GM12801 (cell line): ENCODE measurements around the gene PTH1R.

Experiments used
- TF ChIP-seq, protein P1 (sequence below): IDR thresholded peaks from one replicate; pipeline ENCODE4 v1.5.1; 2011; ENCODE audit warnings: control low read depth; ENCODE audit not compliant: insufficient read length; ENCODE audit errors: extremely low read depth

The PTH1R gene

DNA sequence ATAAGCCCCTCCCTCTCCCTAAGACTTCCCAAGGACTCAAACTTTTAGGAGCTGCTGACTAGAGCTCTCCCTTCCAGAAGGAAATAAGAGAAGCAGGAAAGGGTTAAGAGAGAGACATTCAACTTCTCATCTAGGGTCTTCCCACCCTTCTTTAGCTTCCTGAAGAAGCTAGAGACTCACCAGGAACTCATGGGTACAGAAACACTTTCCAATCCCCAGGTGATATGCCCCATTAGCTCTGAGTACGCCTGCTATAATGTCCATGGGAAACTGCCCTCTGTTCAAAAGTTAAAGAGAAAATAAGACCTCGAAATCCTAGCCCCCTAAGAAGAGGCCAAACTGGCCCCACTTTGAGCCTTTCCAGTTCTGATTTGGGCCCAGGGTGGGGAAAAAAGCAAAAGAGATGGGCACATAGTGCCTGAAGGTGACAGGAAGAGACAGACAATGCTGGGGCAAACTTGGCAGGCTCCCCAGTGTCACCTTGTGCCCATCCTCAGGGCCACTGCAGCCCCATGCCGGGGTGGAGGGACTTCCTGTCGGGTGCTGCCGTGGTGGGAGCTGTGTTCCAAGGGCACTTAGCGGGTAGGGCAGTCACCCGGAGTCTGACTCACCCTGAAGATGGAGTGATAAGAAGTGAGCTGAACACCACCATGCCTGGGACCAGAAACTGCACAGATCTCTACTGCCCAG is 69.5 kb downstream of the PTH1R start:
- TF ChIP-seq, protein P1, sequence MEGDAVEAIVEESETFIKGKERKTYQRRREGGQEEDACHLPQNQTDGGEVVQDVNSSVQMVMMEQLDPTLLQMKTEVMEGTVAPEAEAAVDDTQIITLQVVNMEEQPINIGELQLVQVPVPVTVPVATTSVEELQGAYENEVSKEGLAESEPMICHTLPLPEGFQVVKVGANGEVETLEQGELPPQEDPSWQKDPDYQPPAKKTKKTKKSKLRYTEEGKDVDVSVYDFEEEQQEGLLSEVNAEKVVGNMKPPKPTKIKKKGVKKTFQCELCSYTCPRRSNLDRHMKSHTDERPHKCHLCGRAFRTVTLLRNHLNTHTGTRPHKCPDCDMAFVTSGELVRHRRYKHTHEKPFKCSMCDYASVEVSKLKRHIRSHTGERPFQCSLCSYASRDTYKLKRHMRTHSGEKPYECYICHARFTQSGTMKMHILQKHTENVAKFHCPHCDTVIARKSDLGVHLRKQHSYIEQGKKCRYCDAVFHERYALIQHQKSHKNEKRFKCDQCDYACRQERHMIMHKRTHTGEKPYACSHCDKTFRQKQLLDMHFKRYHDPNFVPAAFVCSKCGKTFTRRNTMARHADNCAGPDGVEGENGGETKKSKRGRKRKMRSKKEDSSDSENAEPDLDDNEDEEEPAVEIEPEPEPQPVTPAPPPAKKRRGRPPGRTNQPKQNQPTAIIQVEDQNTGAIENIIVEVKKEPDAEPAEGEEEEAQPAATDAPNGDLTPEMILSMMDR, result no peak

DNA sequence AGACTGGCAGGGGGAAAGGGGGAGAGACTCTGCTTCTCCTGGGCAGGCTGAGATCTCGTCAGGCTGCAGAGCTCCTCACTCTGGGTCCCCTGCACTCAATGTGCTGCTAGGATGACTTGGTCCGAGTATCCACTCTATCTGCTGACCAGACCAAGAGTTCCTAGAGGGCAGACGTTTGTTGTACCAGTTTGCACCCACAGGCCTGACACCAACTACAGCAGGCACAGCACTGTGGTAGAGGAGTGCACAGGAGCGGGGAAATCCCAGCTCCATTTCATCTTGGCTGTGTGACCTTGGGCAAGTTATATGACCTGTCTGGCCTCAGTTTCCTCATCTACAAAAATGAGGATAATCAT is 70.0 kb downstream of the PTH1R start:
- TF ChIP-seq, protein P1, result no peak

DNA sequence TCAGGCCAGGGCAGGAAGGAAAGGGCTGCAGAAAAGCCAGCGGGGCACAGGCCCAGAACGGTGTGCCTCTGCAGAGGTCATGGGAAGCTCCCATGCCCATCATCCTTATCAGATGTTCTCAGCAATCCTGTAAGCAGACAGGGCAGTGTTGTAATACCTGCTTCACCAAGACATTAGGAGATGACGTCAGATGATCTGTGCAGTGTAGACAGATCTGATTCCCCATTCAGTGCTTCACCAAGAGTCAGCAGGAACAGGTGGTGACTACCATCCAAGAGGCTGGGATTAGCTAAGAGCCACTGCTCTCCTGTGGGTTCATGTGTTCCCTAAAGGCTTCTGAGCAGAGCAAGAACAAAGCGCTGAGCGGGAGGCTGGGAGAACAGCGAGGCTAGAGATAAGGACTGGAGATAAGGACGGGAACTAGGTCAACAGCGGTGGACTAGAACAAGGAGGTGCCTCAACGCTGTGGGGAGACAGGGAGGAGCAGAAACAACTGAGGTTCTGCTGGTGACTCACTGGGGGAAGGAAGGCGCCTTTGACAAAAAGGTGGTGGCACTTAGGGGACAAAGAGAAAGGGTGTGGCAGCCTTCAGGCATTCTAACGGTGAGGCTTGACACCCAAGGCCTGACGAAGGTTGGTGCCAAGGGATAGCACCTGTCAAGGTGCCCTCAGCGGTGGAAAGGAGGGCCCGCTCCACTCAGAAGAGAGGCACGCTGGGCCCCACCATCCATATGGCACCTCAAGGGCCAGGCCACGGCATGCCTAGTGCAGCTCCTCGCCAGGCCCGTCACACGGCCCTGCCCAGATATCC is 70.7 kb downstream of the PTH1R start:
- TF ChIP-seq, protein P1, result no peak

DNA sequence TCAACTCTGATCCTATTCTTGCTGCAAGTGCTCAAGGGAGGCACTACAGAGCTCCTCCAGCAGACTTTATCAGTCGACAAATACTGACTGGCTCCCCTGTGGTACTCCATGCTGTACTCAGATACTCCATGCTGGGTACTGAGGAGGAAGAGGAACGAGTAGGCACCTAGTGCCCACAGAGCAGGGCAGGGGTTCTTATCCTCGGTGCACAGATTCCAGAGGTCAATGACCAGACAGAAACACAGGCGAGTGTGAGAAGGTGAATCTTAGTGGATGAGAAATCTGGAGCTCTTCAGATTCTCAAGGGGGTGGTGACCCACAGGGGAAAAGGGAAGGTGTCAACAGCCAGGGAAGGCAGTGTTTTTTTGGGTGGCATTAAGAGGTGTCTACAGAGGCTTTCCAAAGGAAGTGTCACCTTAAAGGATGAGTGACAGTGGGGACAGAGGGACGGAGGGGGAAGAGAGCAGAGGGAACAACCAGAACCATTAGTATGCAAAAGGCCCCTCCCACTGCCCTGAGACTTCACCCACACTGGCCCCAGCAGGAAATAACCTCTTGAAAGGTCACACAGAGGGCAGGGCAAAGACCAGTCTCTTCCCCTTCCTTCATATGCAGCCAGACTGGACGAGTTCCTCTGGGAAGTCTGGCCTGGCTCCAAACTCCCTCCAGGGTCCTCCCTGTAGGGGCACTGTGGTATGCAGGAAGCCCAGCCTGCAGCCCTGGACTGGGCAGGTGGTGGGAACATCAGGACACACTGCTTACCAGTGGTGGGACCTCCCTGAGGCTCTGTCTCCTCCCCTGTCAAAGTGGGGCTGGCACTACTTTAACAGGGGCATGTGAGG is 71.5 kb downstream of the PTH1R start:
- TF ChIP-seq, protein P1, result no peak

DNA sequence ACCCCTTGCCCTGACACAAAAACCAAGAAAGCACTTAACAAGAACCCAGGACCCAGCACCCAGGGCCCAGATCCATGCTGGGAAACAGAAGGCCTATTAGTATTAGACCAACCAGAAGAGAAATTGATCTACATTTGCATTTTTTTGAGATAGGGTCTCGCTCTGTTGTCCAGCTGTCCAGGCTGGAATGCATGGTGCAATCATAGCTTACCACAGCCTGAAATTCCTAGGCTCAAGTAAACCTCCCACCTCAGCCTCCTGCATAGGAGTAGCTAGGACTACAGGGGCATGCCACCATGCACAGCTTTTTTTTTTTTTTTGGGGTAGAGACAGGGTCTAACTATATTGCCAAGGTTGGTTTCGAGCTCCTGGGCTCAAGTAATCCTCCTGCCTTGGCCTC is 72.7 kb downstream of the PTH1R start:
- TF ChIP-seq, protein P1, result no peak

DNA sequence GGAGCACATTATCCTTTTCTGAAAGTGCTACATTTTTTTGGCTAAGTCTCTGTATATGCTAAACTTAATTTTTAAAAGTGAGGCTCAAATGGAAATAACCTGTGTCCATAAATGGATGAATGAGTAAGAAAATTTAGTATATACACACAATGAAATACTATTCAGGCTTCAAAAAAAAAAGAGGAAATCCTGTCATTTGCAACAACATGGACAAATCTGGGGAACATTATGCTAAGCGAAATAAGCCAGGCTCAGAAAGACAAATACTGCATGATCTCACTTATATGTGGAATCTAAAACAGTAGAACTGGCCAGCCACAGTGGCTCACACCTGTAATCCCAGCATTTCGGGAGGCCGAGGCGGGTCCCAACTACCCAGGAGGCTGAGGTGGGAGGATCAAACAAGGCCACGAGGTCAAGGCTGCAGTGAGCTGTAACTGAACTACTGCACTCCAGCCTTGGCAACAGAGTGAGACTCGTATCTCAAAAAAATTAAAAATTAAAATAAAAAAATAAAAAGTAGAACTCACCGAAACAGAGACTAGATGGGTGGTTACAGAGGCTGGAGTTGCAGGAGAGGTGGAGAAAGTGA is 73.2 kb downstream of the PTH1R start:
- TF ChIP-seq, protein P1, result no peak

DNA sequence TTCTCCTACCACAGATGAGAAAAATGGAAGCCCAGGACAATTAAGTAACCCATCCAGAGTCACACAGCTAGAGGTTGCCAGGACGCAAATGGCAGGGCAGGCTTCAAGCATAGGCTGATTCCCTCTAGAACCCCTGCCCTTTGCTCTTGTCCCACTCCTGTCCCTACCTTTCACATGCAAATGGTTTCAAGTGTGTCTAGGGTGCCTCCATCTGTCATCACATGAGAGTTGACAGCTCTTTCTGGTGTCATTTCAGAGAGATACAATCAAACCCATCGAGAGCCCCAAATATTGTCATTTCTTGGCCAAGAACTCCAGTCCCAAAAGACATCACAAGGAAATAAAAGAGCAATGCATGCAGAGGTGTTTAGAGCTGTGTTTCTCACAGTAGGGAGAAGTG is 75.3 kb downstream of the PTH1R start:
- TF ChIP-seq, protein P1, result no peak
